ENCODE measurements around the gene PDK1.
"Not testable (repeated sequence)": the region's sequence is repeated elsewhere in the genome, so short reads cannot be mapped to it uniquely, and the experiment has no call there.

The PDK1 gene

DNA sequence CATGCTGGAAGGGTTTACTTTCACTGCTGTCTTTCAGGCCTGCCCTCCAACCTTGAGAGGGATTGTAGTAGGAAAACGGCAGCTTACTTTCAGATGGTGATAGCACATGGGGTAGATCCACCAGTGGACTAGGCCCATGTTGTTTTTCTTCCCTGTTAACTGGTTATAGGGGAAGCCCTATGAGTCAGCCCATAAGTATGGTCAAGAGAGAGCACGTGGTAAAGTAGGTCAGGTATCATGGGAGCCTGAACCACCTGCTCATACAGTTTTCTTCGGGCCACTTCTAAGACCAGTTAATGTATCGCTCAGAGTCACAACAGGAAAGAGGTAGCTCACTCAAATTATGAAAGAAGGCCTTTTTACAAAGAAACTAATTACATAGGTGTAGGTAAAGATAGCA lies 33.0 kb downstream of the PDK1 start:
- Histone ChIP-seq H3K4me3 (ENCODE audit: low read depth in 1 of 2, low read length in 1 of 2) (no peak overlapping the region), H3K36me3 (peaks cover 83% of the 10 kb centered on the region), H3K27me3 (no peaks in the 10 kb centered on the region), H3K9me3 (no peaks in the 10 kb centered on the region), H3K4me1 (ENCODE audit: control insufficient read depth in 1 of 2, insufficient read depth in 1 of 2, low read depth in 1 of 2, low read length in 1 of 2) (no peaks in the 10 kb centered on the region), H3K27ac (no peak overlapping the region)
- TF ChIP-seq, protein P1, sequence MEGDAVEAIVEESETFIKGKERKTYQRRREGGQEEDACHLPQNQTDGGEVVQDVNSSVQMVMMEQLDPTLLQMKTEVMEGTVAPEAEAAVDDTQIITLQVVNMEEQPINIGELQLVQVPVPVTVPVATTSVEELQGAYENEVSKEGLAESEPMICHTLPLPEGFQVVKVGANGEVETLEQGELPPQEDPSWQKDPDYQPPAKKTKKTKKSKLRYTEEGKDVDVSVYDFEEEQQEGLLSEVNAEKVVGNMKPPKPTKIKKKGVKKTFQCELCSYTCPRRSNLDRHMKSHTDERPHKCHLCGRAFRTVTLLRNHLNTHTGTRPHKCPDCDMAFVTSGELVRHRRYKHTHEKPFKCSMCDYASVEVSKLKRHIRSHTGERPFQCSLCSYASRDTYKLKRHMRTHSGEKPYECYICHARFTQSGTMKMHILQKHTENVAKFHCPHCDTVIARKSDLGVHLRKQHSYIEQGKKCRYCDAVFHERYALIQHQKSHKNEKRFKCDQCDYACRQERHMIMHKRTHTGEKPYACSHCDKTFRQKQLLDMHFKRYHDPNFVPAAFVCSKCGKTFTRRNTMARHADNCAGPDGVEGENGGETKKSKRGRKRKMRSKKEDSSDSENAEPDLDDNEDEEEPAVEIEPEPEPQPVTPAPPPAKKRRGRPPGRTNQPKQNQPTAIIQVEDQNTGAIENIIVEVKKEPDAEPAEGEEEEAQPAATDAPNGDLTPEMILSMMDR (IDR thresholded peaks at IDR 0.05): no peak

- not testable (repeated sequence) for H3K9me3 ChIP-seq; H3K4me3 ChIP-seq (ENCODE audit: low read depth in 1 of 2, low read length in 1 of 2); H3K27me3 ChIP-seq; H3K4me1 ChIP-seq (ENCODE audit: control insufficient read depth in 1 of 2, insufficient read depth in 1 of 2, low read depth in 1 of 2, low read length in 1 of 2); H3K27ac ChIP-seq
- peaks cover 96% of the 10 kb centered on the region for H3K36me3 ChIP-seq
Observed at GRCh38 chr2:172591386-172591785, 35.5 kb downstream of the PDK1 start.

DNA sequence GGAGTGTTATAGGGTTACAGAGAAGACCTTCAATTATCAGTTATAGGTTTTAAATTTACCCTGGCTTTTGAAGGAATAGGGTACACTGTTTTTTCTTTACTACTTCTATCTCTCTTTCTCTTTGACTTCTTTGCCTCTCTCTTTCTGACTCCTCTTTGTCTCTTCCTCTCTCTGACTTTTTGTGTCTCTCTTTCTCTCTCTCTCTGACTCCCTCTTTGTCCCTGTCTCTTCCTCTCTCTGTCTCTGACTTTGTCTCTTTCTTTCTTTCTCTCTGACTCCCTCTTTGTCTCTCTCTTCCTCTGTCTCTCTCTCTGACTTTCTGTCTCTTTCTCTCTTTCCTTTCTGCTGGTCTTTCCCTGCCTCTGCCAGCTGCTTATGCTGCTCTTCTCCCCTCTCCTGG lies 36.3 kb downstream of the PDK1 start:
- H3K36me3 ChIP-seq: peaks cover 96% of the 10 kb centered on the region
- H3K27ac ChIP-seq; H3K9me3 ChIP-seq; H3K4me1 ChIP-seq (ENCODE audit: control insufficient read depth in 1 of 2, insufficient read depth in 1 of 2, low read depth in 1 of 2, low read length in 1 of 2); H3K27me3 ChIP-seq; H3K4me3 ChIP-seq (ENCODE audit: low read depth in 1 of 2, low read length in 1 of 2): not testable (repeated sequence)

DNA sequence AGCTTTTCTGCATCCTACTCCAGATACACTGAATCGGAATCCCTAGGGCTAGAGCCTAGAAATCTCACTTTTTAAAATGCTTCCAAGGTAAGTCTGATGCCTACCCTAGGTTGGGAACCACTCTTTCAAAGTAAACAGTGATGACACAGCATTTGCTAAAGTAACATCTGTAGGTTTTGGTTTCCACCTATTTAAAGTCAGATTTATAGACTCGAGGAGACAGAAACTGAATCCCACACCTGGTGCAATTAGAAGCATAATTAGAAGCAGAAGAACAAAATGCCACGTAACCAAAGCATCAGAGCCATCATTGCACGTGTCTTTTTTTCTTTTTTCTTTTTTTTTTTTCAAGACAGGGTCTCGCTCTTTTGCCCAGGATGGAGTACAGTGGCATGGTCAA lies 40.9 kb downstream of the PDK1 start:
- no peaks in the 10 kb centered on the region for H3K9me3 ChIP-seq
- H3K4me1 ChIP-seq (ENCODE audit: control insufficient read depth in 1 of 2, insufficient read depth in 1 of 2, low read depth in 1 of 2, low read length in 1 of 2): no peaks in the 10 kb centered on the region
- TF ChIP-seq, protein P1 (IDR thresholded peaks at IDR 0.05): no peak
- H3K27ac ChIP-seq: no peak overlapping the region
- peaks cover 71% of the 10 kb centered on the region for H3K36me3 ChIP-seq
- H3K27me3 ChIP-seq: no peaks in the 10 kb centered on the region
- H3K4me3 ChIP-seq (ENCODE audit: low read depth in 1 of 2, low read length in 1 of 2): no peak overlapping the region

DNA sequence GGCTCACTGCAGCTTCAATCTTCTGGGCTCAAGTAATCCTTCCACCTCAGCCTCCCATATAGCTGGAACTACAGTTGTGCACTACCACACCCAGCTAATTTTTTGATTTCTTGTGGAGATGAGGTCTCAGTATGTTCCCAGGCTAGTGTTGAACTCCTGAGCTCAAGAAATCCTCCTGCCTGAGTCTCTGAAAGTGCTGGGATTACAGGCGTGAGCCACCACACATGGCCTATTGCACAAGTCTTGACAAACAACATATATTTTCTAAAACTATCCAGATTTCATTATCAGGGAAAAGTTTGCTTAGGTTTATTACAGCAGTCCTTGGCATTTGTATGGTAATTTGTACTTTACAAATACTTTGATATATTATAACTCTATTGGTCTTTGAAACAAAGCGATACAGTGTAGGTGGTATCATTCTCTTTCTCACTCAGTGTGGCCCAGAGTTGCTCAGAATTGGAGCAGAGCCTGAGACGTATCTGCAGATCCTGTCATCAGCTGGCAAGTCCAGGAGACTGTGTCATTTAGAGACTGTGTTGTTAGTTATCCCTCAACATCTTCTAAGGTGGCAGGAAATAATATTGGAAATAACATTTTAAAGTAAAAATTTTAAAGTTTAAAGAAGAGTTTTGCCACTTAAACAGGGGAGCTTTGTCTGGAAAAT lies 41.4 kb downstream of the PDK1 start:
- Histone ChIP-seq H3K36me3 (peaks cover 68% of the 10 kb centered on the region), H3K4me1 (ENCODE audit: control insufficient read depth in 1 of 2, insufficient read depth in 1 of 2, low read depth in 1 of 2, low read length in 1 of 2) (no peaks in the 10 kb centered on the region)

GRCh38 chr2:172599947-172600346 lies 44.1 kb downstream of the PDK1 start:
- peaks cover 53% of the 10 kb centered on the region for H3K36me3 ChIP-seq
- H3K9me3 ChIP-seq: no peaks in the 10 kb centered on the region
- H3K4me3 ChIP-seq (ENCODE audit: low read depth in 1 of 2, low read length in 1 of 2): no peak overlapping the region
- no peaks in the 10 kb centered on the region for H3K27me3 ChIP-seq
- TF ChIP-seq, protein P1 (IDR thresholded peaks at IDR 0.05): no peak
- H3K27ac ChIP-seq: no peak overlapping the region
- H3K4me1 ChIP-seq (ENCODE audit: control insufficient read depth in 1 of 2, insufficient read depth in 1 of 2, low read depth in 1 of 2, low read length in 1 of 2): no peaks in the 10 kb centered on the region

More for the DNA sequence above, 41.4 kb downstream of the PDK1 start:
- Histone ChIP-seq H3K27ac (no peak overlapping the region), H3K27me3 (no peaks in the 10 kb centered on the region), H3K4me3 (ENCODE audit: low read depth in 1 of 2, low read length in 1 of 2) (no peak overlapping the region), H3K9me3 (no peaks in the 10 kb centered on the region)
- TF ChIP-seq, protein P1 (IDR thresholded peaks at IDR 0.05): no peak
